Vagina (tissue), 2 donors: ENCODE data around the gene ZNF419.
"Not testable (repeated sequence)": the region's sequence is repeated elsewhere in the genome, so short reads cannot be mapped to it uniquely, and the experiment has no call there.

Experiments
- CTCF ChIP-seq, 3 experiments: fragments of 450-650 bp in 2 of 3; fragments of 200-600 bp in 1 of 3; sonication (generic) in 1 of 3; IDR thresholded peaks; one replicate each; pipeline ENCODE4 v1.5.1; 2017 to 2019; ENCODE audit warnings: antibody characterized with exemption in 3 of 3, mild to moderate bottlenecking in 2 of 3, moderate library complexity in 2 of 3
- POLR2A ChIP-seq, 2 donors: fragments of 450-650 bp; IDR thresholded peaks; one replicate each; pipeline ENCODE4 v1.6.1; 2017; ENCODE audit warnings: antibody characterized with exemption in 2 of 2, mild to moderate bottlenecking in 2 of 2, moderate library complexity in 2 of 2
- POLR2AphosphoS5 ChIP-seq, 2 donors: sonication (generic); formaldehyde crosslinking; IDR thresholded peaks; one replicate each; pipeline ENCODE4 v1.9.0; 2017; ENCODE audit warnings: antibody characterized with exemption in 2 of 2, mild to moderate bottlenecking in 2 of 2, low read depth in 1 of 2; ENCODE audit not compliant: insufficient read depth in 1 of 2

- not testable (repeated sequence) for TF ChIP-seq CTCF (IDR thresholded peaks at IDR 0.05)
- peak; percentile 82 to 95 for TF ChIP-seq POLR2AphosphoS5 (IDR thresholded peaks at IDR 0.05; ENCODE audit: insufficient read depth in 1 of 2, low read depth in 1 of 2)
- peak in 1 of 2 donors; percentile 4 for TF ChIP-seq POLR2A (IDR thresholded peaks at IDR 0.05)
Observed at GRCh38 chr19:57487477-57488298, at the start of gene ZNF419.
